KBM-7 (cell line): ENCODE measurements around the gene LZIC.
"Not testable (repeated sequence)": the region's sequence is repeated elsewhere in the genome, so short reads cannot be mapped to it uniquely, and the experiment has no call there.

Source experiments
- DNase-seq: peaks from one replicate; pipeline ENCODE4 v3.0.0-alpha.2; 2015
- in situ Hi-C: fragments of 300-500 bp; cut with MboI; formaldehyde crosslinking; loops from 2 replicates; pipeline ENCODE4 v1.14.3; 2020; ENCODE audit warnings: low sequenced_read_pairs, low pct_unique_long_range_greater_than_20kb, mixed read lengths

Gene LZIC

GRCh38 chr1:9942939-9943788 is at the start of gene LZIC, which contains the start of gene NMNAT1:
Gene LZIC, minus strand, starts transcription at chr1:9943391. Its CDS starts 6,772 bp downstream, at chr1:9936619.
Gene NMNAT1, plus strand, starts transcription at chr1:9943475. Its CDS starts 28,599 bp downstream, at chr1:9972074.
- in situ Hi-C loops, result no loop called here

DNA sequence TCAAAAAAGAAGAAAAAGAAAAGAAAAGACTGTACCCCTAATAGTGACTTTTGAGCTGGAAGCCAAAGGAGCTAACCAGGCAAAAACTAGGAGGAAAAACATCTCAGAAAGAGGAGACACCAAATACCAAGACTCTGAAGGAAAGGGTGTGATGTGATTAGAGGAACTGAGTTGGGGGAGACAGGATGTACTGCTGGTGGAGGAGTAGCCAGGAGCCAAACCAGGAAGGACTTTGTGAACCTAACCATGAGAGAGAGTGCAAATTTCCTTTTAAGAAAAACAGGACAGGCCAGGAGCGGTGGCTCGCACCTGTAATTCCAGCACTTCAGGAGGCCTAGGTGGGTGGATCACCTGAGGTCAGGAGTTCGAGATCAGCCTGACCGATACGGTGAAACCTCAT is 49.7 kb upstream of the LZIC start:
- peak; percentile 65 for DNase-seq
- in situ Hi-C loops, result no loop called here

More at GRCh38 chr1:9942939-9943788, at the start of gene LZIC, which contains the start of gene NMNAT1:
- DNase-seq, result peak; percentile 94

DNA sequence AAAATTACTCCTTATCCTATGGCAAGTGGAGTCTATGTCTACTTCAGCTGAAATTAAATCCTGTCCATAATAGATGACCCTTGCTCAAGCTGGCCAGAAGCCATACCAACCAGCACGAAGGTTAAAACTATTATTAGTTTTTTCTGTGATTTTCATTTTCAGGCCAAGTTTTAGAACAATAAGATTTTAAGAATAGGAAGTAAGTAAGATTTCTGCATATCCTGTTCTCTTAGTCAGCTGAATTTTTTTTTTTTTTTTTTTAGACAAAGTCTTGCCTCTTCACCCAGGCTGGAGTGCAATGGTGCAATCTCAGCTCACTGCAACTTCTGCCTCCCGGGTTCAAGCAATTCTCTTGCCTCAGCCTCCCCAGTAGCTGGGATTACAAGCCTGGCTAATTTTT is 47.8 kb upstream of the LZIC start:
- in situ Hi-C loops, result no loop called here
- DNase-seq, result no peak

DNA sequence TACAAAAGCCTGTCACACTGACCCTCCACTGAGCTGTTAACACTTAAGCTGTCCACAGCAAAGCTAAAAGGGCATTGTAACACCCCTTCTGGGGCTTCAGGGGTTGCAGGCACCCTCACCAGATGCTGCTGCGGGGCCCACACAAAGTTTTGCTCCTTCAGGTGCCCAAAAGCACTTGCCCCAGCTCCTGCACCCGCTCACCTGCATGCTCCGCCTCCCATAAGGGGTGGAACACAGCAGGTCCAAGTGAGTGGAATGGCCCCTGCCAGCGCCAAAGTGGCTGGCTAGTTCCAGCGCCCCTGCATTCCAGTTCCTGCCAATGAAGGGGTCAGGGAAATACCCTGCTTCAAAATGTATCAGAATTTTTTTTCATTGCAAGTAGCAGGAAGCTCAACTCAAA is 46.6 kb upstream of the LZIC start:
- in situ Hi-C loops, result no loop called here
- DNase-seq, result no peak

GRCh38 chr1:9985001-9985400 is 41.8 kb upstream of the LZIC start:
- in situ Hi-C loops, result no loop called here
- DNase-seq, result no peak

DNA sequence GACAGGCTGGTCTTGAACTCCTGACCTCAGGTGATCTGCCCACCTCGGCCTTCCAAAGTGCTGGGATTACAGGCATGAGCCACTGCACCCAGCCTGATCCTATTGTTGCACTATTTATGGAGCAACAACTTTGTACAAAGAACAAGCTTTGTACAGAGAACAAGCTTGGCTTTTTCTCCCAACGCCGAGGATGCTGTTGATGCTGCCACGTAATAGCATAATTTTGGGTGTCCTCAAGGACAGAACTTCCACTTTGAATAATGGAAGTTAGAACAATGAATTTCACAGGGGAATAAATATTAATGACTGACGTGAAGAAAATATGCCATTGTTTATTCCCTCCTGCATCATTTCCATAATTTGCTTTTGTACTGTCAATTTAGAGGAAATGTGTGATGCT is 41.1 kb upstream of the LZIC start:
- in situ Hi-C loops, result no loop called here

GRCh38 chr1:9960706-9961562 is 17.7 kb upstream of the LZIC start:
- in situ Hi-C loops, result no loop called here
- no peak for DNase-seq

More for the DNA sequence above, 41.1 kb upstream of the LZIC start:
- no peak for DNase-seq

DNA sequence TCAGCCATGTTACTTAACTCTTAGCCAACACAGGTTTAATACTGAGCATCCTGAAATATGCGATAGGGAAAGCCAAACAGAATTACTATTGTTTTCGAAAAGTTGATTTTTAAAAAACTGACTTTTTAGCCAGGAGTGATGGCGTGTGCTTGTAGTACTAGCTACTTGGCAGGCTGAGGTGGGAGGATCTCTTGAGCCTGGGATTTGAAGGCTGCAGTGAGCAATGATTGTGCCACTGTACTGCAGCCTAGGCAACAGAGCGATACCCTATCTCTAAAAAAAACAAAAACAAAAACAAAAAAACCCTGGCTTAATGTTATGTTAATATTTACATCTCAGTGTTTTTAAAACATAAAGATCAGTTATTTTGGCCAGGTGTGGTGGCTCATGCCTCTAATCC is 16.8 kb upstream of the LZIC start:
- in situ Hi-C loops, result no loop called here
- DNase-seq, result no peak

DNA sequence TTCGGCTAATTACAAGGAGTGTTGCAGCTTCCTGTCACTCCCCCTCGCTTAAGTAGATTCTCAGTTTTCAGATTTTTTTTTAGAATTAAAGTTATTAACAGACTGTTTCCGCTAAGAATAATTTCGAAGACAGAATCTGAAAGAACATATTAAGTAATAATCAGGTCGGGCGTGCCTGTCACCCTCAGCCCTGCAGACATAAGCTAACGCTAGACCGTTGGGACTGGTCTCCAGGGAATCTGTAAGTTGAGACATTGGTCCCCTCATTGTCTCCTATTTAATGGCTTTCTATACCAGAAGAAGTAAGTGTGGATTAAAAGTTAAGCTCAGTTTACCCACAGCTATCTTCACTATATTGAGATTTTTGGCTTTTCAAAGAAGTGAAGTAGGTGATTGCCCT is 14.5 kb upstream of the LZIC start:
- in situ Hi-C loops, result no loop called here
- DNase-seq, result no peak

GRCh38 chr1:9946315-9946714 is 3.1 kb upstream of the LZIC start:
- in situ Hi-C loops, result no loop called here
- no peak for DNase-seq

DNA sequence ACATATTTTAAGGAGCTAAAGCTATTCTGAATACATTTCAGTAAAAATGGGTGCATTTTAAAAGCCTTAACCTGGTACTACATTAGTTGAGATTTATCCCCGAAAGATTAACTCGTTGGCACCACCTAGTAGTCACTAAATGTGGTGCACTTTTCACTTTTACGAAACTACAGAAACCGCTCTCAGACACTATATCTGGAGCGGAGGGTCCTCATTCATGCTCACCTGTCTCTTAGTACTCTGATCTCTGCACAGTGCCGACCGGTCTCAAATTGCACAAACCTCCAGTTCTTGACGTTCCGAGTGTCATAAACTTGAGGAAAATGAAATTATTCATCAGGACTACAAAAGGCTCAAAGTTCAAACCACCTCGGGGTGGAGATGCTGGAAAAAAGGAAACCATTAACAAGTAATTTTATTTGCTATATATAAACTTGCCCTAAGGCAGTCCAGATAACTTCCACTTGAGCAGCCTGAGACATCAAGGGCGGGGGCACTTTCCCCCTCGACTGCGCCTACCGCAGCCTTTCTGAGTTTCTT is 722 bp downstream of the LZIC start:
- in situ Hi-C loops, result no loop called here
- peak; percentile 72 for DNase-seq

GRCh38 chr1:9929431-9930385 is 13.5 kb downstream of the LZIC start:
- in situ Hi-C loops, result no loop called here

GRCh38 chr1:9927259-9927658 is 15.9 kb downstream of the LZIC start:
- peak; percentile 51 for DNase-seq
- in situ Hi-C loops, result no loop called here

More at GRCh38 chr1:9929431-9930385, 13.5 kb downstream of the LZIC start:
- peak; percentile 38 for DNase-seq

DNA sequence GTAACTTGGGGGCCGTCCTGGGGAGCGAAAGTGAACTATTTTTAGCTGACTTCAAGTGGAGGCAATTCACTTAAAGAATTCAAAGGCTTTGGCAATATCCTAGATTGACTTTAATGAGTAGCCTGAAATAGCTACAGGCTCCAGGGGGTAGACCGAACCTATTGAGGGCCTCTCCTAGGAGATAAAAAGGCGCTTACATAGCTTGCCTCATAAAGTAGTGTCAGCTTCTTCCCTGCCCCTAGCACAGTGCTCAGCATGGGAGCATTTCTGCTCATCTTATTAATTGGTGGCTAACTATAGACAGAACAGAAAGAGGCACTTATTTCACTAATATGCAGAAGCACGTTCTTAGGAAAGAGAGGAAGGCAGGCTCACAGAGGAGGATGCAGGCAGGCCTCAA is 20.8 kb downstream of the LZIC start:
- in situ Hi-C loops, result no loop called here
- no peak for DNase-seq

GRCh38 chr1:9920606-9921005 is 22.6 kb downstream of the LZIC start:
- DNase-seq, result no peak
- in situ Hi-C loops, result no loop called here

DNA sequence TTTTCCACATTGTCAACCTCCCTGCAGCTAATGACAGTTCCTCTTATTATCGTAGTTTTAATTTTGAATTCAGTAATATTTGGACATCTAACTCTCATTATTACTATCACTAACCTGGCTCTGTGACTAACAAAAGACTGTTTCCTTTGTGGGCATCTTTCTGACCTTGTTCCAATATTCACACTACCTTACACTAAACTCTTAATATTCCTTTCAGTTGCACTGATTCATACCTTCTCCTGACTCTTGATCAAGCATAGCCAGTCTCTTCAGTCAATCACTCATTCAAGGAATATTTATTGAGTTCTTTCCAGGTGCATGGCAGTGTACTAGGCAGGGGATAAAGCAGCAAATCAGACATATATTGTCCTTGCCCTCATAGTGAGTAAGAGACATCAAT is 25.3 kb downstream of the LZIC start:
- no peak for DNase-seq
- in situ Hi-C loops, result no loop called here

DNA sequence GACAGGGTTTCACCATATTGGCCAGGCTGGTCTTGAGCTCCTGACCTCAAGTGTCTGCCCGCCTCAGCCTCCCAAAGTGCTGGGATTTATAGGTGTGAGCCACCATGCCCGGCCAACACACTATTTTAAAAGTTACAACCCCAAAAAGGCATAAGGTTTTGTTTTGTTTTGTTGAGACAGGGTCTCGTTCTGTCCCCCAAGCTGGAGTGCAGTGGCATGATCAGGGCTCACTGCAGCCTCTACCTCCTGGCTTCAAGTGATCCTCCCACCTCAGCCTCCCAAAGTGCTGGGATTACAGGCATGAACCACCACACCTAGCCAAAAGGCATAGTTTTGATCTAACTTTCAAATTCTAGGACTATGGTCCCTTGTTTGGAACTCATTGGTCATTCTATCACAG is 25.7 kb downstream of the LZIC start:
- DNase-seq, in situ Hi-C loops: not testable (repeated sequence)

- no peak for DNase-seq
- in situ Hi-C loops, result no loop called here
Measured at GRCh38 chr1:9916452-9916851, 26.7 kb downstream of the LZIC start.

GRCh38 chr1:9914610-9914937 is 28.6 kb downstream of the LZIC start:
- no peak for DNase-seq

More at GRCh38 chr1:9914610-9914937, 28.6 kb downstream of the LZIC start:
- in situ Hi-C loops, result no loop called here
